ENCODE measurements around the gene NFYC. TPM values are rescaled to one million over a fixed set of nuclear protein-coding genes. Genes with fewer than 3 reads are reported as not detected.

Gene NFYC
- total RNA-seq, 1 experiment from 2014 or later, result 61.6 TPM

DNA sequence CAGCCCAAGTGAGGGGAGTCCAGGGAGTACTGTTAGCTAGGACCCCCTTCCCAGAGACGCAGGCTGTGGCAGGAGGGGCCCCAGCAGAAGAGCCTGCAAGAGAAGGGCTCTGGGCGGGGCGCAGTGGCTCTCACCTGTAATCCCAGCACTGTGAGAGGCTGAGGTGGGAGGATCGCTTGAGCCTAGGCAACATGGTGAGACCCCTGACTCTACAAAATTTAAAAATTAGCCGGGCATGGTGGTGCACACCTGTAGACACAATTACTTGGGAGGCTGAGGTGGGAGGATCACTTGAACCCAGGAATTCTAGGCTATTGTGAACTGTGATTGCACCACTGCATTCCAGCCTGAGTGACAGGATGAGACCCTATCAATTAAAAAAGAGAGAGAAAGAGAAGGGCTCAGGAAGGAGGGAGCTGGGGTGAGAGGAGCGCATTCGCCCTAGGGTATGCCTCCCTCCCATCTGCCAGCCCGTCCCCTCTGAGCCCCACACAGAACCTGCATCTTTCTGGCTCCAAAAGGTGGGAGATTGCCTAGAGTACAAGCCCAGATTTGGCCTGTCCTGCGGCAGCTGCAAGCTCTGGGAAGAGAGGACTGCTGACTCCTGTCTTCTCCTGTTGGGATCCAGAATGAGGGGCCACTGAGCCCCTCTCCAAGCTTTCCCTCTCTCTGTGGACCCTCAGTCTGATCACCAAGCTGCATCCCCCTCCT, 95.6 kb downstream of the NFYC start:
- H3K27me3 Mint-ChIP-seq (ENCODE audit: insufficient read depth, unreplicated experiment), result no peaks in the 10 kb centered on the region

DNA sequence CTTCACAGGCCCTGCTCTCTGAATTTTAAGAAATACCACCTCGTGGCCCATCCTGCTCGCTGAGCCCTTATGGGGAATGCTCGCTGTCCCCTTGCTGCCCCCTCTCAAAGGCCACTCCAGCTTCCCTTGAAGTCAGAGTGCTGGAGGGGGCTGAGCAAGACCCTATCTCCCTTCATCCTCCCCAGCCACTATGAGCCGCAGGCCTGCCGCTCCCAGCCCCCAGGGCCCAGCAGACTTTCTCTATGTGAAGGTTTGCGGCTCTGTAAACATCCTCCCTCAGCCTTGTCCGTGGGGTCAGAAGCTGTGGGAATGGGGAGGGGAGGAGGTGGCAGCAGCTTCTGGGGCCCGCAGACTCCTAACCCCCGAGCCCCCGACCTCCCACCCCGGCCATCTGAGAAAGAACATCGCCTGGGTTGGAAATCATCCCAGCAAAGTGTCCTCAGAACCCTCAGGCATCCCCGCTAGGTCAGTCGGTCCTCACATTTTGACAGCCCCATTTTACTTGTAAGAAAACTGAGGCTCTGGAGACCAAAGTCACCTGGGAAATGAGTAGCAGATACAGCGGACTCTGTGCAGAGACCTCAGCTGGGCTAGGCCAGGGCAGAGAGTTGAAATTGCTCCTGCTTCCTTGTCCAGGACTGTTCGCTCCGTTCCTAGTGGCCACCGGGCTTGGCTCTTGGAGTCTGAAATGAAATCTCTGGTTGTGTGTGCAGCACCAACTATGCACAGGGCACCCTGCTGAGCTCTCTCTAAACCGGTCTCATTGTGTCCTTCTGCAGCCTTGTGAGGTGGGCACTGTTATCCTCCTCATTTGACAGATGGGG, 96.4 kb downstream of the NFYC start:
- H3K4me3 ChIP-seq (ENCODE audit: low read depth, low read length), result no peak overlapping the region
- peaks cover 5% of the 10 kb centered on the region for H3K4me1 Mint-ChIP-seq (ENCODE audit: low read depth, unreplicated experiment)
- no peak overlapping the region for H3K4me3 Mint-ChIP-seq (ENCODE audit: unreplicated experiment)
- ChIA-PET CTCF (no interaction called here), POLR2A (no interaction called here)
- H3K36me3 ChIP-seq (ENCODE audit: control insufficient read depth, insufficient read depth, low read length), result no peaks in the 10 kb centered on the region
- TF ChIP-seq, protein P1, sequence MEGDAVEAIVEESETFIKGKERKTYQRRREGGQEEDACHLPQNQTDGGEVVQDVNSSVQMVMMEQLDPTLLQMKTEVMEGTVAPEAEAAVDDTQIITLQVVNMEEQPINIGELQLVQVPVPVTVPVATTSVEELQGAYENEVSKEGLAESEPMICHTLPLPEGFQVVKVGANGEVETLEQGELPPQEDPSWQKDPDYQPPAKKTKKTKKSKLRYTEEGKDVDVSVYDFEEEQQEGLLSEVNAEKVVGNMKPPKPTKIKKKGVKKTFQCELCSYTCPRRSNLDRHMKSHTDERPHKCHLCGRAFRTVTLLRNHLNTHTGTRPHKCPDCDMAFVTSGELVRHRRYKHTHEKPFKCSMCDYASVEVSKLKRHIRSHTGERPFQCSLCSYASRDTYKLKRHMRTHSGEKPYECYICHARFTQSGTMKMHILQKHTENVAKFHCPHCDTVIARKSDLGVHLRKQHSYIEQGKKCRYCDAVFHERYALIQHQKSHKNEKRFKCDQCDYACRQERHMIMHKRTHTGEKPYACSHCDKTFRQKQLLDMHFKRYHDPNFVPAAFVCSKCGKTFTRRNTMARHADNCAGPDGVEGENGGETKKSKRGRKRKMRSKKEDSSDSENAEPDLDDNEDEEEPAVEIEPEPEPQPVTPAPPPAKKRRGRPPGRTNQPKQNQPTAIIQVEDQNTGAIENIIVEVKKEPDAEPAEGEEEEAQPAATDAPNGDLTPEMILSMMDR (IDR thresholded peaks at IDR 0.05; ENCODE audit: insufficient read depth in 1 of 2, low read depth in 1 of 2, low read length in 1 of 2, severe bottlenecking in 1 of 2, unreplicated experiment in 1 of 2), result no peak
- BruUV-seq (replicated peaks), result no TSS peak
- no peak overlapping the region for H3K27ac Mint-ChIP-seq (ENCODE audit: unreplicated experiment)
- no peaks in the 10 kb centered on the region for H3K9me3 ChIP-seq
- no peaks in the 10 kb centered on the region for H3K9me3 Mint-ChIP-seq (ENCODE audit: unreplicated experiment)
- DNase-seq, result no peak
- no peaks in the 10 kb centered on the region for H3K36me3 Mint-ChIP-seq (ENCODE audit: insufficient read depth, unreplicated experiment)
- no peaks in the 10 kb centered on the region for H3K27me3 ChIP-seq (replicated peaks; ENCODE audit: control insufficient read depth, insufficient read depth, low read length)
- H3K4me1 ChIP-seq, result 0 out of 2 replicates have a peak, but pooled peaks cover 2% of the 10 kb centered on the region
- intact Hi-C loops (cut with micrococcal nuclease; ENCODE audit: unreplicated experiment), result no loop called here
- no peaks in the 10 kb centered on the region for H3K27me3 Mint-ChIP-seq (ENCODE audit: insufficient read depth, unreplicated experiment)

More for the DNA sequence above, 95.6 kb downstream of the NFYC start:
- no TSS peak for BruUV-seq (replicated peaks)
- H3K9me3 ChIP-seq, result no peaks in the 10 kb centered on the region
- CTCF ChIA-PET, result no interaction called here
- H3K36me3 ChIP-seq (ENCODE audit: control insufficient read depth, insufficient read depth, low read length), result no peaks in the 10 kb centered on the region
- peaks cover 5% of the 10 kb centered on the region for H3K4me1 Mint-ChIP-seq (ENCODE audit: low read depth, unreplicated experiment)
- 0 out of 2 replicates have a peak, but pooled peaks cover 4% of the 10 kb centered on the region for H3K4me1 ChIP-seq
- DNase-seq, result no peak
- no peak overlapping the region for H3K27ac Mint-ChIP-seq (ENCODE audit: unreplicated experiment)
- no peaks in the 10 kb centered on the region for H3K27me3 ChIP-seq (replicated peaks; ENCODE audit: control insufficient read depth, insufficient read depth, low read length)
- no peaks in the 10 kb centered on the region for H3K9me3 Mint-ChIP-seq (ENCODE audit: unreplicated experiment)
- no peak overlapping the region for H3K4me3 Mint-ChIP-seq (ENCODE audit: unreplicated experiment)
- intact Hi-C loops (cut with micrococcal nuclease; ENCODE audit: unreplicated experiment), result no loop called here
- H3K36me3 Mint-ChIP-seq (ENCODE audit: insufficient read depth, unreplicated experiment), result no peaks in the 10 kb centered on the region
- no peak overlapping the region for H3K4me3 ChIP-seq (ENCODE audit: low read depth, low read length)
- POLR2A ChIA-PET, result no interaction called here
- TF ChIP-seq, protein P1 (IDR thresholded peaks at IDR 0.05; ENCODE audit: insufficient read depth in 1 of 2, low read depth in 1 of 2, low read length in 1 of 2, severe bottlenecking in 1 of 2, unreplicated experiment in 1 of 2), result no peak

GRCh38 chr1:40788561-40789341, 97.2 kb downstream of the NFYC start:
- Mint-ChIP-seq H3K4me1 (ENCODE audit: low read depth, unreplicated experiment) (peaks cover 5% of the 10 kb centered on the region), H3K4me3 (ENCODE audit: unreplicated experiment) (no peak overlapping the region), H3K27ac (ENCODE audit: unreplicated experiment) (no peak overlapping the region), H3K9me3 (ENCODE audit: unreplicated experiment) (no peaks in the 10 kb centered on the region), H3K27me3 (ENCODE audit: insufficient read depth, unreplicated experiment) (no peaks in the 10 kb centered on the region), H3K36me3 (ENCODE audit: insufficient read depth, unreplicated experiment) (no peaks in the 10 kb centered on the region)
- ChIA-PET CTCF (no interaction called here), POLR2A (no interaction called here)
- no peaks in the 10 kb centered on the region for H3K36me3 ChIP-seq (ENCODE audit: control insufficient read depth, insufficient read depth, low read length)
- no peaks in the 10 kb centered on the region for H3K9me3 ChIP-seq
- H3K4me1 ChIP-seq, result no peaks in the 10 kb centered on the region
- no peak for DNase-seq
- TF ChIP-seq, protein P1 (IDR thresholded peaks at IDR 0.05; ENCODE audit: insufficient read depth in 1 of 2, low read depth in 1 of 2, low read length in 1 of 2, severe bottlenecking in 1 of 2, unreplicated experiment in 1 of 2), result no peak
- H3K27me3 ChIP-seq (replicated peaks; ENCODE audit: control insufficient read depth, insufficient read depth, low read length), result no peaks in the 10 kb centered on the region
- BruUV-seq (replicated peaks), result no TSS peak
- intact Hi-C loops (cut with micrococcal nuclease; ENCODE audit: unreplicated experiment), result no loop called here
- no peak overlapping the region for H3K4me3 ChIP-seq (ENCODE audit: low read depth, low read length)

Measured in Caco-2 (cell line).